AG09309 (cell line): ENCODE results near the gene TIMM21.

Experiments used
- DNase-seq: peaks from one replicate; pipeline ENCODE4 v3.0.0-alpha.2; 2010; ENCODE audit warnings: low read depth
- H3K4me3 ChIP-seq: 2 replicates; pipeline ENCODE4 v1.5.1; 2011; ENCODE audit warnings: mild to moderate bottlenecking, low read depth, low read length, moderate library complexity; ENCODE audit not compliant: control insufficient read depth
- TF ChIP-seq, protein P1 (sequence below): IDR thresholded peaks from 2 replicates; pipeline ENCODE4 v1.5.1; 2011; ENCODE audit warnings: mild to moderate bottlenecking, low read depth, low read length, inconsistent platforms; ENCODE audit not compliant: insufficient read depth, control insufficient read depth; ENCODE audit errors: missing control alignments

The TIMM21 gene

DNA sequence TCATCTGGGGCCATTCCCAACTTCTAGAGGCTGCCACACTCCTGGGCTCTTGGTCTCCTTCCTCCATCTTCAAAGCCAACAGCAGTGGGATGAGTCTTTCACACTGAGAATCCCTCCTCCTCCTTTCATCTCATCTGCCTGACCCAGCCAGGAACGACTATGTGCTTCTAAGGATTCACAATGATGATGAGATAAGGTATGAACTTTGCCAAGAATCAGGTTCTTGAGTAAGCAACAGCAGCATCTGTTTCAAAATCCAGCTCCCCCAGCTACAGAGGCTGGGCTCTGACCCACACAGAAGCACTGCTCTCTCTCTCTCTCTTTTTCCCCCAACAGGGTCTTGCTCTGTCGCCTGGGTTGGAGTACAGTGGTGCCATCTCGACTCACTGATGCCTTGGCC is 46.4 kb downstream of the TIMM21 start:
- DNase-seq, result no peak
- H3K4me3 ChIP-seq, result no peak overlapping the region
- TF ChIP-seq, protein P1, sequence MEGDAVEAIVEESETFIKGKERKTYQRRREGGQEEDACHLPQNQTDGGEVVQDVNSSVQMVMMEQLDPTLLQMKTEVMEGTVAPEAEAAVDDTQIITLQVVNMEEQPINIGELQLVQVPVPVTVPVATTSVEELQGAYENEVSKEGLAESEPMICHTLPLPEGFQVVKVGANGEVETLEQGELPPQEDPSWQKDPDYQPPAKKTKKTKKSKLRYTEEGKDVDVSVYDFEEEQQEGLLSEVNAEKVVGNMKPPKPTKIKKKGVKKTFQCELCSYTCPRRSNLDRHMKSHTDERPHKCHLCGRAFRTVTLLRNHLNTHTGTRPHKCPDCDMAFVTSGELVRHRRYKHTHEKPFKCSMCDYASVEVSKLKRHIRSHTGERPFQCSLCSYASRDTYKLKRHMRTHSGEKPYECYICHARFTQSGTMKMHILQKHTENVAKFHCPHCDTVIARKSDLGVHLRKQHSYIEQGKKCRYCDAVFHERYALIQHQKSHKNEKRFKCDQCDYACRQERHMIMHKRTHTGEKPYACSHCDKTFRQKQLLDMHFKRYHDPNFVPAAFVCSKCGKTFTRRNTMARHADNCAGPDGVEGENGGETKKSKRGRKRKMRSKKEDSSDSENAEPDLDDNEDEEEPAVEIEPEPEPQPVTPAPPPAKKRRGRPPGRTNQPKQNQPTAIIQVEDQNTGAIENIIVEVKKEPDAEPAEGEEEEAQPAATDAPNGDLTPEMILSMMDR, result no peak

DNA sequence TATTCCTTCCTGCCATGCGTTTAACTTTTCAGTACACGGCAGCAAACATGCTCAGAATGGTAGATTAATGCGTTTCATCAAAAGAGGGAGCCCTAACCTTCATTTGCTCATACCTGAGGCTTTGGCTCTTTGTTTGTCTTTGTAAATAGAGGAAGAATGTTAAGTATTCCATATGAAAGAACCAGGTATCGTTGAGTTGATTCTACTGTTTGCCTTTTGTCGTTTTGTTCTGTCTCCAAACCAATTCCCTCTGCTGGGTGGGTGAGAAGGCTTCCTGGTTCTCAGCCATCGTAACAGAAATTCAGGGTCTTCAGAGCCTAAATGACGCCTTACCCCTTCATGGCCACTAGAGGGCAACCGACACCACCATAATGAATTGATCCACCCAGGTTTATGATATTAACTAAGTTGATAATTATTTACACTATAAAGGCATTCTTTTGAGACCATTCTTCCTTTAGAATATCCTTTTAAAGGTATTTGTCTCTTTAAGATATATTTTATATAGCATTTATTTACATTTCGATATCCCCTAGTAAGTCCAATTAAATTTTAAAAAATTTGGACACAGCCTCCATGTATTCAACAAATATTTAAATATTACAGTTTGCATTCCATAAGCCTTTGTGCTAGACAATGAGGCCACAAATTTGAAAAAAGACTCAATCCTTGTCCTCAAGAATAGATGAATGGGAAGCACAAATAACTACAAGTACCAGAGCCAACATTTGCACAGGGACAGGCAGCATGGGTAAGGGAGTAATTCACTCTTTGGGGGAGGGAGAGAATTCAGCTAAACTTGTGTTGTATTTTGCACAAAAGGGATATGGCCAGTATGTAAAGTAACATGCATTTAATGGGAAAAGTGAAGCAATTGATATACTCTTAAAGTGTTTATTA is 48.1 kb downstream of the TIMM21 start:
- no peak for DNase-seq
- peak overlapping the region; percentile 16; the same call in 1 of the 2 replicates for H3K4me3 ChIP-seq
- TF ChIP-seq, protein P1, result peak; percentile 75

DNA sequence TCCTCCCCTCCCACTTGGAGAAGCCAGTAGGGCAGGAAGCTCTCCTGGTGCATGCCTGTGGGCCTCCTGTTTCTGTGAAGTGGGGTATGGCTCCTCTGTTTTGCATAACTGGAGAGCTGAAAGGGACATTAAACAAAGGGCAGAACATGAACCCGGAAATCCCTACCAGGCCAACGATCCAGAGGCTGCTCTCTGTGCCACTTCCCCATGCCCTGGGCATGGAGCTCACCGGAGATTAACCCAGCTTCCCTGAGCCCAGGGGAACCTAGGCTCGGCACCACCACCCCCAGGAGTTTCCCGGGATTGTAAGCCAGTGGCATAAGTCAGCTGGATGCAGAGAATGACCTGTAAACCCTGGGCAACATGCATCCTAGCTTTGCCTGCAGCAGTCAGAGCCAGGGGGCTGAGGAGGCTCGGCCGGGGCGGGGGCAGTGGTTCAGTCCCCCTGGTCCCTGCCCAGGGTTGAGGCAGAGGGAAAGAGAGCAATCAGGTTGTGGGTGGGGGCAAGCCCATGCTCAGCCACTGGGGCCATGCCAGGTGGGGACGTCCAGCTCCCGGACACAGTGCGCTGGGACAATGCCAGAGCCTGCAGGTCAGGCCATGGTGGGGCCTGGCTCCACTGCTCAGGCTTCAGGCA is 49.5 kb downstream of the TIMM21 start:
- DNase-seq, result no peak
- no peak overlapping the region for H3K4me3 ChIP-seq
- TF ChIP-seq, protein P1, result no peak

DNA sequence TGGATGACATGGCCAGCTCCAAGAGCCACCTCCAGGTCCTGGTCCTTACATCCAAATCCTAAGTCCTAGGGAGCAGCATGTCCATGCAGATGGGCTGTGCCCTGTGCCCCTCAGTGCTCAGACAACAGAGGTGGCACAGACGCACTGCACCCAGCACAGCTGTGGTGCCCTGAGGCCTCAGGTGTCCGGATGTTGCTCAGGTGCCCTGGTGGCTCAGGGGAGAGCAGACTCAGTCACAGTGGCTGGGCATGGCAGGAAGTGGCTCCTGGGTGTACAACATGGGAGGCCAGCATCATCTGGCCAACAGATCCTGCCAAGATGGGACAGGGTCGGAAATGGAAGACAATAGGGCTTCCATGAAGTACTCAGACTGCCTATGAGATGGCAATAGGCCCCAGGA is 50.1 kb downstream of the TIMM21 start:
- TF ChIP-seq, protein P1, result no peak
- no peak for DNase-seq
- no peak overlapping the region for H3K4me3 ChIP-seq

DNA sequence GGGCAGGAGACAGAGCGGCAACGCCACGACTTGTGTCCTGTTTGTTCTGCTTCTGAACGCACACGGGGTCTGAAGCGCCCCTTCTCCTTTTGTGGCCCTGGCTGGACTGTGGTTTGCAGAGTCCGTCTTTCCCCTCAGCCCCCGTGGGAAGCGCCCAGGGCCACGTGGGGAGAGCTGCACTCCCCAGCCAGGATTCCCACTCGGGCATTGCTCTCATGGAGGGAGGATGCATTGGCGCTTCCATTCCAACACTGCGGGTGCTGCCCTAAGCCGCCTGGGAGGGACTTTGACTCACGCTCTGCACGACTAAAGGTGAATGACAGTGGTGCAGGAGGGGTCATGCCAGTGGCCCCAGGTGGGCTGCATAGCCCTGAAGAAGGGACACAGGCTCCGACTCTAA is 52.5 kb downstream of the TIMM21 start:
- no peak overlapping the region for H3K4me3 ChIP-seq
- DNase-seq, result no peak
- TF ChIP-seq, protein P1, result no peak

DNA sequence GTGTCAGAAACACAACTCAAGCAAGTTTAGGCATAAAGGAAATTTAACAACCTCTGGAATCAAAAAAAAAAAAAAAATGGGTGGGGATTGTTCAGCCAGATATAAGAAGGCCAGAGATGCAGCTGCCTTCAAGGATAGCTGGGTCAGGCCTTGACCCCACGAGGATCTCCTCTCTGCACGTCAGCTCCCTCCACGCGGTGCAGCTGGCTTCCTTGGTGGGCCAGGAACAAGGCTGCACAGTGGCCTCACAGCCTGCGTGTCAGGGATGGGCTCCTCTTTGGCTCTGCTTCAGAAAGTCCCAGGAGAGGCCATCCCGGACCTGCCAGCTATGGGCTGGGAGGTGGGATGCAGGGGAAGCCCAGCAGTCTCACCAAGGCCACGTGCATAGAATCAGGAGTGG is 55.5 kb downstream of the TIMM21 start:
- TF ChIP-seq, protein P1, result no peak
- DNase-seq, result no peak
- no peak overlapping the region for H3K4me3 ChIP-seq
